Hematopoietic multipotent progenitor cell treated with erythropoietin and hydrocortisone succinate and interleukin-3 and kit ligand, for 15 days (in vitro differentiated cells): ENCODE results near the gene POLD4.
A peak's percentile ranks its signal among the peaks of the same experiment; 100 is the strongest.

Source experiments
- DNase-seq: peaks from one replicate; pipeline ENCODE4 v3.0.0-alpha.2; 2015; ENCODE audit warnings: low spot score

The POLD4 gene

DNA sequence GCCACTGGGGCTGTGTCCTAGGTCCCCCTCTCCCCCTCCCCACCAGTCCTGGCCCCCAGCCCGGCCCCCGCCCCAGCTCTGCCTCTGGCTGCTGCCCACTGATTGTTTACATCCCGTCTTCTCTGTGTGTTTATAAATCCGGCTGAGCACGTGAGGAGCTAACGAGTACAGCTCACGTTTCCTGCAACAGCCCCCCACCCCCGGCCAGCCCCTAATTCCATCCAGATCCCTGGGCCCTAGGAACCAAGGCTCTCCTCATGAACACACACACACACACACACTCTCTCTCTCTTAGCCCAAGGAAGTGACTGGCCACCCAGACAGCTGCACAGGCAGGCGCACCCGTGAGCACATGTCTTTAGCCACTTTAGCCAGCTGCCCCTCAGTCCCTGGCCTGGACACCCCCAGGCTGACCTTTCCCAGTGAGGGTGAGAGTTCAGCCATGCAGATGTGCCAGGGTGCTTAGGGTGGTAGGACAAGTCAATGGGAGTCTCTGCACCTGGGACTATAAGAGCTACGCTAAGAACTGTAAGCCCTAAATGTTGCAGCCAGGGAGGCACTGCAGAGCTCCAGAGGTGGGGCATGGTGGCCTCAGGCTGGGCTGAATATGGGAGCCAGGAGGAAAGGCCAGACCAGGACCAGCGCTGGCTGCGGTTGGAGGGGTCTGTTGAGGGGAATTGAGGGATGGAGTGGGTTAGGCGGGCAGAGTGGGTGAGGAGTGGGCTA lies 17.2 kb upstream of the POLD4 start:
- no peak for DNase-seq

DNA sequence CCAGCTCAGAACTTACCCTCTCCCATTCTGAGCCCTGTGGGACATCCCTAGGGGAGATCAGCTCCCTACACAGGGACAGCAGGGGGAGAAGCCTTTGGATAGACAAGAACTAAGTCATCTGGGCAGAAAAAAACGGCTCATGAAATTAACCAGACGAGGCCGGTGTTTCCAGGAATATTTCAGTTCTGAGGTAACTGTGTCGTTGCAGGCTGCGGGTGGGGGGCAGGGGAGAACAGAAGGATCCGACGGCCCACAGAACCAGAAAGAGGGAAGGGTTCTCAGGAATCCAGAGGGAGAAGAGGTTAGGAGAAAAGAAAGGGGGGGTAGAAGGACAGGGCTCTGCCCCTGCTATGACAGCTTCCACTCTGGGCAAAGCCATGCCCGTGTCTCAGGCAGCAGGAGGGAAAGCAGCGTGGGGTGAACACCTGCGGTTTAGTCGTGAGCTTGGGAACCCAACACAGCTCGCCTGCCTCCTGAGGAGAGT lies 16.5 kb upstream of the POLD4 start:
- no peak for DNase-seq

DNA sequence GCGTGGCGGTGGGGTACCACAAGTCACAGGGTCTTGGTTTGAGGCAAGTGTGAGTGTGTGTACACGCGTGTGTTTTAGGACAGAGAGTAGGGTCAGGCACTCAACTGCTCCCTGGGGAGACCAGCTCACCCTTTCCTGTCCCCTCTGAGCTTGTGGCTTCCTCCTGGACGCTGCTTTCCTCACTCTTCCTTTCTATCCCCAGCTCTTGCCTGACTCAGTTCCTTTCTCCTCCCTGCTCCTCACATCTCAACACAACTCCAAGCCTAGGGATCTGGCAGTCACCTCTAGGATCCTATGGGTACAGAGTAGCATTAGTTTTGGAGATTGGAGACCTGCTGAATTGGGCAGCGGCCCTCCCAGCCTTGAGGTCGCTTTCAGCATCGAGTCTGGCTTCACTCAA lies 15.9 kb upstream of the POLD4 start:
- no peak for DNase-seq

DNA sequence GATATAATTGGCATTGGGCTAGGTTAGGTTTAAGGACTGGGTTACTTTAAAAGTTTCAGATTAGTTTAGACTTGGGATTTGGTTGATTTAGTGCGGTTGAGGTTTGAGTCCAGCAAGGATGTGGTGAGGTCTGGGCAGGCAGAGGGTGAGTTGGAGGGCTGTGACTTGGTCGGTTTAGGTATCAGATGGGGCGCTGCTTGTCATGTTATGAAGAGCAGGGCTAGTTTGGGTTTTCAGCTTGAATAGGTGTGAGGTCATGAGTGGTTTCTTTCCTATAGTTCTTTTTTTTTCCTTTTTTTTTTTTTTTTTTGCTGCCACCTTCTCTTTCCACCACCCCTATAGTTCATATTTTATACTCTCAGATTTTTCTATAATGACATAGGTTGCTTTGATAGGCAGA lies 15.3 kb upstream of the POLD4 start:
- DNase-seq, result no peak

DNA sequence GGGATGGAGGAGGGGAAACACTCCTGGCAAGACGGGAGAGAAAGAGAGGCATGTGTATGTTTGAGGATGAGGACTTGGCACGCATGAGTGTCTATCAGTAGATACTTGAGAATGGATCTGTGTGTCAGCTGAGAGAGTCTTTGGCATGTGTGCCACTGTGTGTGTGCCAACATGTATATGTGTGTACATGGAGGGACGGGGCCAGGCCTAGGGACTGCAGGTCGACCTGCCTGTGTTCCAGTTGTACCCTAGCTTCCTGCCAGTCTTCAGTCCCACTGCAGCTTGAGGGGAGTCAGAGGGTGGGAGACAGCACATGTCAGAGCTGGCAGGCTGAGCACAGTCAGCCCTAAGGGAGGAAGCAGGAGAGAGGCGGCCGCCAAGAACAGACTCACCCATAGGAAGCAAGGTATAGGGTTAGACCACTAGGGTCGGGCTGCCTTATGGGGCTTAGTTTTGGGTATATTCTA lies 14.4 kb upstream of the POLD4 start:
- DNase-seq, result no peak

DNA sequence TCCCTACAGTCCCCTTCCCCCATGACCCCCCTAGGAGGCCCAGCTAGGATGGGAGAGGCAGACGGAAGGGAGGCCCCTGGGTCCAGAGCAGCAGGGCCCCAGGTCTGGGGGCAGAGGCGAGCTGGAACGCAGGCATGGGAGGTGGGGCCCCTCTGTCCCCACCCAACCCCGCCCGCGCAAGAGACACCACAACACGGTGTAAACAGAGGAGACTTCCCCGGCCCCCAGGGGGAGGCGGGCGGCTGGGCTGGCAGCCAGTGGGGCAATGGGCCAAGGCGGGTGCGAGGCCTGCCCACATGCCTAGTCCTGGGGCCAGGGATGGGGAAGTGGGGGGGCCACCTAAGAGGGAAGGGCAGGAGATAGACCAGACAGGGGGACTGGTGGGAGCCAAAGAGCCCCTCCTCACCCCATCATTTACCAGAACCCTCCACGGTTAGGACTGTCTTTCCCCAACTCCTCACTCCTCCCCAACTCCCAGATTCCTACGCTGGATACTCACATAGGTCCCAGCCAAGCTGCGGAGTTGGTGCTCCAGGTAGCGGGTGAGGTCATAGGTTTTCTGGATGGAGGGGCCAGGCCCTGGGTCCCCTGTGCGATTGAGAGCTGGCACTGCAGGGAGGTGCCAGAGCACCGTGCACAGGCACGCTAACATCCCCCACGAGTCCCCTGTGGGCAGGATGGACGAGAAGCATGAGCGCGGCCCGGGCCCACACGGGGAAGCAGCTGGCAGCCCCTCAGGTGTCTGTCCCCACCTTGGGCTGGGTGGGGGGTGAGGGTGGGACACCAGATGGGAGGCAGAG lies 13.8 kb upstream of the POLD4 start:
- no peak for DNase-seq

DNA sequence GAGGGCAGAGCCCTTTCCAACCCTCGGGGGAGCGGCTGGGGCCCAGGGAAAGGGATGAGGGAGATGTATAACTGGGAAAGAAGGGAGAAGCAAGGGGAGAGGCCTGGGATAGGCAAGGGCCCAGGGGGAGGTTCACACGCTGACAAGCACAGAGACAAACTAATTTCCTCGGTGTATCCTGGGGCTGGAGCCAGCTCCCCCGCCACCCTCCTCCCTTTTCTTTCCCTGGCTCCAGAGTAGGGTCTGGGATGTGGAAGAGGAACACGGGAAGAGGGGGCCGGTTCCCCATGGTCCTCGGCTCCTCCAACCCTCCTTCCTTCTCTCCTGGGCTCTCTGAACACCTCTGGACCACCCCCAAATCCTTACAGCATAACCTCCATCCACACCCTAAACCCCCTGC lies 13.2 kb upstream of the POLD4 start:
- no peak for DNase-seq

DNA sequence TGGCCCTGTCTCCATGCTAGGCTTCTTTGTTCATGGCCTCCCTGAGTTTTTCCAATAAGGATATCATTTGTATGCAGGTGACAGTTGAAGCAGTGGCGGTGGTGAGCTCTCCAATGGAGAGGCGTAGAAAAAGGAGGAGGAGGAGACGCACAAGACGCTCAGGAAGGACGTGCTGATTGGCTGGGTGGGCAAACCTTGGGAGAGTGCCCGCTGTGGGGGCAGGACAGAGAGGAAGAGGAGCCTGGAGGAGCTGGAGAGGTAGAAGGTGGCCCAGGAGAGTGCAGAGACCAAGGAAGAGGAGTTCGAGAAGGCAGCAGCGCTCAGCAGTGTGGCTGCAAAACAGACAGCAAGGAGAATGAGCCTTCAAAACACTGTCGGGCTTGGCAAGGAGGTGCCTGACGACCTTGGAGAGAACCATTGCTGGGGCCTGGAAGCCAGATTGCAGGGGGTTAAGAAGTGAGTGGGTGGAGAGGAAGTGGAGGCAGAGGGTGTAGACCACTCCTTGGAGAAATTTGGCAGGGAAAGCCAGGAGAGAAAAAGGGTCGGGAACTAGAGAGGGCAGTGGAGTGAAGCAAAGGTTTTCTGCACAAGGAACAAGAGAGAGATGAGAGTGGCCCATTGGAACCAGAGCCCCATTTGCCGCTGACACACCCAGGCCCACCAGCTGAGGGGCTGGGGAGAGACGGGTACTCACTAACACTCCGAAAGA lies 12.5 kb upstream of the POLD4 start:
- DNase-seq, result no peak

DNA sequence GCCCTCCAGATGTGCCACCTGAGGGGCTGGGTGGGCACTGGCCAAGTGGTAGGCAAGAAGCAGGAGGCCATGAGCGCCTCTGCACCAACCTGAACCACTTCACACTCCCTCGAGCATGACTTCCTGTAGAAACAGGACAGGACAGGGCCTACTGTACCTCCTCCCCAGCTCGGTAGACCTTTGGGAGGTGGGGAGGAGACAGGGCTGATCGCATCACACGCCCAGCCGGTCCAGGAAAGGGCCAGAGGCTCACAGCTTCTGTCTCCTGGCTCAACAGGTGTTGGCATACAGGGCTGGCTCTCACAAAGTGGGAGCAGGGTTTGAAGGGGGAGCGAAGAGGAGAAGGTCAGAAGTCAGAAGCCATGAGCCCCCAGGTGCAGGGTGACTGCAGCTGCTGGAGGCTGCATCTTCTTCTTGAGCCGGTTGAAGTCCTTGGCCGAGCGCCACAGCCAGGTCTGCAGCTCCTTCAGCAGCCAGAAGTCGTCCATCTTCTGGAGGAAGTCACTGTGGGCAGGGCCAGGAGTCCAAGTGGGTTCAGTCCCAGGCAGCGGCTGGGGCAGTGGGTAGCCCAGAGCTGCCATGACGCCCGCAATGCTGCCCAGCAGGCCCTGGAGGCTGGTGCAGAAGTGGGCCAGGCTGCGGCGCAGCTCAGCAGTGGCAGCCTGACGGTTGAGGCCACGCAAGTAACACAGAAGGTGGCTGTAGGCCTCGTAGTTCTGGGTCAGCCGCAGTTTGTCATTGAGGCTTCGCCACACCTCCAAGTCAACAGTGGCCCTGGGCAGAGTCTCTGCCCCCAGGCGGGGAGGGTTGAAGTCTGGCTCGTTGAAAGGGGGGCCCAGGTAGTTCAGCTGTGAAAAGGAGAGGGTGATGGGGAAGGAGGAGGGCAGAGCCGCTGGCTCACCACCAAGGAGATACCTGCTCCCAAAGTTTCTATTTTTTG lies 11.7 kb upstream of the POLD4 start:
- DNase-seq, result no peak

DNA sequence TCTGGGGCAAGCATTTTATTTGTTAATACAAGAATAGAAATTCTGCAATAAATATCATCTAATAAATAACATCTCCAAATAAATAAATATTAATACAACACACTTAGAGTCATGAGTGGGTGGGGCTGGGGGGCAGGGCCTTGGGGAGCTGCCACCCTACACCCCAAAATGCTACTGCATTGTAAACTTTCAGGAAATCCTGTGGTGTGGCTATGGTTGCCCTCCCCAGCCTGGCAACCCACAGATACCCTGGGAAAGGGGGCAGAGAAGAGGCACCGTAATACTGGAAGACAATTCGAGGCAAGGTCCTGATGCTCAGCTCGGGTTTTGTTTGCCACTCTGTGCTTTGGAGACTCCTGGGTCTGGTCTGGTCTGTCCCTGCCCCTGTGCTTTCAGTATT lies 10.8 kb upstream of the POLD4 start:
- no peak for DNase-seq

DNA sequence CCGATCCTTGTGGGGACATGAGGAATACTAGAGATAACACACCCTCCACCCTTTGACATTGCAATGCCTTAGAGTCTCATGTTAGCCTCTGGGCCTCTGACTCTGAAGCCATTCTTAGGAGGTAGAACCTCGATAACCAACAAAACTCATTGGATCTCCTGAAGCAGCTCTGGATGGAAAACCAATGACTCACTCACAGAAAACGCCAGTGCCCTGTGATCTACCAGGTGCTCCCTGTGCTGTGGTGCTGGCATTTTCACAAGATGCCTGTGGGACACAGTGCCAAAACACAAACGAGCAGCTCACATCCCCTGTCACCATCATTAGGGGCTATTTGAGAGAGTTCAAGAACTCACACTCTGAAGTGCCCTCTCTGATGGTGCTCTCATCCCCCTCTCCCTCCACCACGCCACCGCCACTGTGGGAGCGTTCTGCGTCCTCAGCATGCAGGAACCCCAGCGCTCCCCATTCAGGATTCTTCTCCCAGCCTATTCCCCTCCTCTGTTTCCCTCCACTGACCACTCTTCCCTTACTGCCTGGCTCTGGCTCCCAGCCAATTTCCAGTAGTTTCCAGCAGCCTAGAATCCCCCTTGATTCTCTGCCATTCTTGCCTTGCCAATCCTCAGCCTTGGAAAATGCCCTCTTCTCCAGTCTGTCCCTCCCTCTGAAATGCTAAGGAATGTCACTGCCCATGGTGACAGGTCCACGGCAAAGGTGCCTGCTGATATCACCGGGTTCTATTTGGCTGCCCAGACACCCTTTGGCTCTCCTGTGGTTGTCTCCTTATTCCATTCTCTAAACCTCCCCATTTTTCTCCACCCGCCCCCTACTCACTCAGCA lies 4.7 kb upstream of the POLD4 start:
- DNase-seq, result no peak

DNA sequence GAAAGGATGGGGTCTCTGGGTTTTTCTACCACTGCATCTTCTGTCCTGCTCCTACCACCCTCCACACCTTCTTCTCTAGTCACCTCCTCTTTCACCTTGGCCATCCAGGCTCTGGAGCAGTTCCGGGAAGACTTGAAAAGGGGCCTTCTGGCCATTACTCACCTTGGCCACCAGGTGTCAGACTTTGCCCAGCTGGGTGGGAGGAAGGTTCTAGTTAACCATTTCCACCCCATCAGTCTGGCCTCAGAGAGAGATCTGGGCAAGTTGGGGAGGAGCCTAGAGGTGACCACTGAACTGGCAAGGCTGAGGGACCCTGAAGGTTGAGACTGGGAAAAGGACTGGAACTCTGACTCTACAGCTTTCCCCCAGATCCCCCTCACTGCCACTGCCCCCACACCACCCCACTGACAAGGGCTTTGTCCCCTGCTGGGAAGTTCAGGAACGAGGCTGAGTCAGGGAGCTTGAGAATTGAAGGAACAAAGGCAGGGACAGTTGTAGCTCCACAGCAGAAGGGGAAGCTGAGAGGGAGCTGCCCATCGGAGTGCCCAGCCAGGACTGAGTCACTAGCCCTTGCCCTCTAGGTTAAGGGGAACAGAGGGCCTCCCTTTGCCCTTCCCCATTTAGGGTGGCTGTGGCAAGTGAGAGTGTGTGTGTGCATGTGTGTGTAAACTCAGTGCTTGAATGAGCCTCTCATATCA lies 3.7 kb upstream of the POLD4 start:
- peak; percentile 81 for DNase-seq

DNA sequence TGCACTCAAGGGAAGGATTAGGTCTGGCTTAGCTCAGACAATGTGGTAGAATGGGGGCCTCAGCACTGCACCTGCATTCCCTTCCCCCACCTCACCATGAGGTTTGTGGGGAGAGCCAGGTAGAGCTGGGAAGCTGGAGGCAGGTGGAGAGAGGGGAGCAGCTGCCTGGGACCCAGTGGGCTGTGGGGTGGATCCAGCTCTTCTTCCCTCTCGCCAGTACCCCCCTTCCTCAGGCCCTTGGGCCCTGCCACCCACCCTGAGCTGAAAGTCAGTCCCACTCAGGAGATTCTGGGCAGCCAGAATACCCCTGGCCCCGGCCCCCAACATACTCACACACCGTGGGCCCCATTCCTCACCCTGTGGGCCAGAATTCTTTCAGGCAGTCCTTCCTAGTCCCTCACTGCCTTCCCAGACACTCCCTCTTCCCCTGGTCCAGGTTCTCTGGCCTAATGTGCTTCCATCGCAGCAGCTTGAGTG lies 3.1 kb upstream of the POLD4 start:
- DNase-seq, result no peak

DNA sequence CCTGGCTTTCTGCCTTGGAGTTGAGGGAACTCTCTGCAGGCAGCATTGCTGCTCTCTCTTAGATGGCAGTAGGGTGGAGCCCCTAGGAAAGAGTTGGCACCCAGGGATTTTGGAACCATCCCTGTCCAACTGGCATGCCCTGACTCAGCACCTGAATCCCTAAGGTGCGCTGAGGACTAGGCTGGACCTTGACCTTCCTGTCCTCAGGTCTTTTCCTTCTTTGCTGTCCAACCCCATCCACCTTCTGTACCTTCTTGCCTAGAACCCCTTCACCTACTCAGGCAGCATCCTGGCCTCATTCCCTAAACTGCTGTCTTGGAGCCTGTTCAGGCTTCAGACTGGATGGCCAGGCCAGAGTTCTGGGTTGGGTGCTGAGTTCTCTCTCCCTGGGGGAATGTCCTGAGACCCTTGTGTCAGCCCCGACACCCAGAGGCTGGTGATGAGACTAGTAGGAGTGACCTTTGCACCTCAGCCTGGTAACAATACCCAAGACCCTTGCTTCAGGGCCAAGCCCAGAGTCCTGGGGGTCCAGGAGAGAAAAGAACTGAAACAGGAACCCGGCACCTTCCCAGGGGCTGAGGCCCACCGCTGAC lies 2.5 kb upstream of the POLD4 start:
- DNase-seq, result no peak

DNA sequence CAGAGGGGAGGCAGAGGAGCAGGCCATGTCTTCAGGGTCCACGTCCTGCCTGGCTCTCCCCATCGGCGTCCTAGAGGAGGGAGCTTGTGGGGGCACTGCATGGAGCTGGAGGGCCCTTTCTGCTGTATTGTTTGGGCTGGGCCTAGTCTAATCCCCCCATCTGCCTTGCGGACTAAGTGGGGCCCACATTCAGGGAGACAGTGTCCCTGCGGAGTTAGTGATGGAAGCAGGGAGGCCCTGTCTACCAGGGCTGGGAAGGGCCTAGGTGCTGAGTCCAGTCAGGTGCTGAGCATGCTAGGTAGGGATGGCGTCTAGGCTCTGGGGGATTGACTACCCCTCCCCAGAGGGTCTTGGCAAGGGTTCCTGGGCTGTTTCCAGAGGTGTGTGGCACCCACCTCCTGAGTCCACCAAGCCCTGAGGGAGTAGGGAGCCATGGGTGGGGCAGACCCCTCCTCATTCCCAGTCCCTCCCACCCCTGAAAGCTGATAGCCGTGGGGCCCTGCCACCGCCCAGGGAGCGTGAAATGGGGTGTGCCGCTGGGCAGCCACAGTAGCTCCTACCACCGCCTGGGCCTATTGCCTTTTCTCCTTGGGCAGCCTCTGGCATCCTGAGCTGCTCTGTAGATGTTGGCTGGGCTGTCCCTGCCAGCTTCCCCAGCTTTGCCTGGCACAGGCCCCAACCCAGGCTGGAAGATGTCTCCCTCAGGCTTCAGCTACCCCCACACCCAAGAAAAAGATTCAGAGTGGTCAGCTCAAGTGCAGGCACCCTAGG lies 1.9 kb upstream of the POLD4 start:
- no peak for DNase-seq

DNA sequence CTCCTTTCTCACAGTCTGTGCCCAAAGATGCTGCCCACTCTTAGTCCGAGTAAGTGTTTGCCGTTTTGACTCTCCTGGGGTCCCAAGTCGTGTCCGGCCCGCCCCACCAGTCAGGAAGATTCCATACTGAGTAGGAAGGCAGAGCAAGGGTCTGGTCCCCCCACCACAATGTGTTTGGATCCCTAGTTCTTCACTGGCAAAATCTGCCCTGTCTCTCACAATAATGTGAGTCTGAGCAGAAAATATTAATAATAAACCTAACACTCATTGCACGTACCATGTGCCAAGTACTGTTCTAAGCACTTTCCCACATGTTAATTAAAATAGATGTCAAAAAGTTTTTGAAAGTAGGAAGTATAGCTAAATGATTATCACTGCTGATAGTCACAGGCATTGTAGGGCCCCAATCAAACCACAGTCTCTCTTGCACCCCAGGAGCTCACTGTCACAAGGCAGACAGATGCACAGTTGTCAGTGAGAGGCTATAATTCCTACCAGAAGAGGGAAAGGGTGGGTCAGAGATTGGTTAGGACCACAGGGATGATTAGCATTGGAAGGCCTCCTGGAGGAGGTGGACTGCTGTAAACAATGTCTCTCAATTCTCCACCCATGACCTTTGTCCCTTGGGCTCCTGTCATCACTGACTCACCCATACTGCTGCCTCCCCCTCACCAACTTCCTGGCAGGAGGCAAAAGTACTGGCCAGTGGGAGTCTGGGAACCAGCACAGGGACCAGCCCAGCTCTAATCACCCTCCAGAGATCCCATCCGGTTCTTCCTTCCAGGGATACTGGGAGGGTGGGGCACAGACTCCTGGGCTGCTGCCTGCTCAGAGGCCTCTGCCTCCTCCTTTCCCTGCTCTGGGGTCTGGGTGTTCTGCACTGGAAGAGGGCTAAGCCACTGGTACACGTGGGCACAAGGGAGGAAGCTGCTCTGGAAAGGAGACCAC lies 1.0 kb upstream of the POLD4 start:
- DNase-seq, result no peak

DNA sequence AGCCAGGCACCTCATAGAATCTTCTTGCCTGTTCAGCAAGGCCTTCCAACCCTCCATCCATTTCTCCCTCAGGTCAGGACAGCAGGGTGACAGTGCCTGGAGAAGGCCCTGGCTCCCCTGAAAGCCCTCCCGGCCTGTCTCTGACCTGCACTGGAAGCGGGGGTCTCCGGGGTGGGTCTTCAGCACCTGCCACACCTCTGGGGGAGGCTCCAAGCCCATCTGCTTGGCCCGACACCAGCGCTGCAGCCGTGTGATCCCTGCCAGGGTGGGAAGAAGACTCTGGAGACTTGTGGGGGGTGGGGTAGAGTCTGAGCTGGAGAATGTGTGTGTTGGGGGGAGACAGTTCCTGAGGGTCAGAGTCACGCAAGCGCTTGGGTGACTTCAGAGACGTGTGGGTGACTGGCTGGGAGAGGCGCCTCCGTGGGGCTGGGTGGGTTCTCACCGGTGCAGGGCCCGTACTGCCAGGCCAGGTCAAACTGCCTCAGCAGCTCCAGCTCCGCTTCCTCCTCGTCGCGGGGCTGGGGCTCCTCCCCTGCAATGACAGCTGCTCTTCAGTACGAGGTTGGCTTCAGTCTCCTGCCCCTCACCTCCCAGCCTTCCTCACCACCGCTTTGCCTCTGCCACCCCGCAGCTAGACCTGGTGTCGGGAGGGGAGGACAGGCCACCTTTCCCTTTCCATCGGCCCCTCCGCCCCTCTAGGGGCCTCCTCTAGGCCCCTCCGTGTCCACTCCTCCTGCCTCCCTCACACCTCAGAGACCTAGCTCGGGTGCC lies 615 bp downstream of the POLD4 start:
- DNase-seq, result no peak
